ENCODE data around the gene TMEM184A. TPM values are rescaled to one million over a fixed set of nuclear protein-coding genes. Genes with fewer than 3 reads are reported as not detected.

TMEM184A gene
- total RNA-seq, result under 1 TPM in 1 of 2 donors, not detected in 1; 0.28 TPM

DNA sequence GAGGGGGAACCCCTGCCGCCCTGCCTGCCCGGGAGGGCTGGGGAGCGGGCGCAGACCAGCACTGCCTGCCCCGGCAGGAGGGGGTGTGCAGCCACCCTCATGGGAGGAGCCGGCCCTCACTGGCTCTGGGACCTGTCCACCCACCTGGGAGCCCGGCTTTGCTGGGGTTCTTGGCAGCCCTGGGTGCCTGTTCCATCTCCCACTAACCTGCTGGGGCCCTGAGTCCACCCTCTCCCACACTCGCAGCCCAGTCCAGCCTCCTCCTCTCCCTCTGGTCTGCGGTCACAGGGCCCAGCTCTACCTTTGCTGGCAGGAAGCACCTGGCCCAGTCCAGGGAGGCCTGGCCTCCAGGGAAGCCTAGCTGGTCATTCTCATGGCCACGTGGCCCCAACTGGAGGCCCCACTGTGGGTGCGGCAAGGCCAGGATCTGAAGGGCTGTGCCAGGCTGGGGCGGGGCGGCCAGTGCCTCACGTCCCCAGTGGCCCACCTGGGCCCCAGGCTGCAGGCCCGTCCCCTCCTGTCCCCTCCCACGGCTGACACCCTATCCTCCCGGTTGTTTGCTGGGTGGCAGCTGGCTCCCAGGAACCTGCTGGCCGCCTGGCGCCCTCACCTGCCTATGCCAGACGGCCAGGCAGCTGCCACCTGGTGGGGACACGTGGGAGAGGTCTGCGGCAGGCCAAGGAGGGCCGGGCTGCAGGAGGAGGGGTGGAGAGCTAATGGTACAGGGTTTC, at the start of gene TMEM184A:
Gene TMEM184A, minus strand, starts transcription at position 393 of the 731 bp plus-strand sequence. CDS start 721 bp downstream, outside the sequence.
- peaks cover 0 to 20% of the 10 kb centered on the region in 2 donors for H3K4me1 ChIP-seq
- no peak for DNase-seq (ENCODE audit: low spot score)
- H3K27me3 ChIP-seq, result no peaks in the 10 kb centered on the region
- H3K36me3 ChIP-seq, result no peaks in the 10 kb centered on the region
- no peak within 1 kb of the TSS for H3K27ac ChIP-seq
- no peaks in the 10 kb centered on the region for H3K9me3 ChIP-seq
- no peak within 1 kb of the TSS for H3K4me3 ChIP-seq
- TF ChIP-seq, protein P1, sequence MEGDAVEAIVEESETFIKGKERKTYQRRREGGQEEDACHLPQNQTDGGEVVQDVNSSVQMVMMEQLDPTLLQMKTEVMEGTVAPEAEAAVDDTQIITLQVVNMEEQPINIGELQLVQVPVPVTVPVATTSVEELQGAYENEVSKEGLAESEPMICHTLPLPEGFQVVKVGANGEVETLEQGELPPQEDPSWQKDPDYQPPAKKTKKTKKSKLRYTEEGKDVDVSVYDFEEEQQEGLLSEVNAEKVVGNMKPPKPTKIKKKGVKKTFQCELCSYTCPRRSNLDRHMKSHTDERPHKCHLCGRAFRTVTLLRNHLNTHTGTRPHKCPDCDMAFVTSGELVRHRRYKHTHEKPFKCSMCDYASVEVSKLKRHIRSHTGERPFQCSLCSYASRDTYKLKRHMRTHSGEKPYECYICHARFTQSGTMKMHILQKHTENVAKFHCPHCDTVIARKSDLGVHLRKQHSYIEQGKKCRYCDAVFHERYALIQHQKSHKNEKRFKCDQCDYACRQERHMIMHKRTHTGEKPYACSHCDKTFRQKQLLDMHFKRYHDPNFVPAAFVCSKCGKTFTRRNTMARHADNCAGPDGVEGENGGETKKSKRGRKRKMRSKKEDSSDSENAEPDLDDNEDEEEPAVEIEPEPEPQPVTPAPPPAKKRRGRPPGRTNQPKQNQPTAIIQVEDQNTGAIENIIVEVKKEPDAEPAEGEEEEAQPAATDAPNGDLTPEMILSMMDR (IDR thresholded peaks at IDR 0.05), result peak; percentile 30 to 51

DNA sequence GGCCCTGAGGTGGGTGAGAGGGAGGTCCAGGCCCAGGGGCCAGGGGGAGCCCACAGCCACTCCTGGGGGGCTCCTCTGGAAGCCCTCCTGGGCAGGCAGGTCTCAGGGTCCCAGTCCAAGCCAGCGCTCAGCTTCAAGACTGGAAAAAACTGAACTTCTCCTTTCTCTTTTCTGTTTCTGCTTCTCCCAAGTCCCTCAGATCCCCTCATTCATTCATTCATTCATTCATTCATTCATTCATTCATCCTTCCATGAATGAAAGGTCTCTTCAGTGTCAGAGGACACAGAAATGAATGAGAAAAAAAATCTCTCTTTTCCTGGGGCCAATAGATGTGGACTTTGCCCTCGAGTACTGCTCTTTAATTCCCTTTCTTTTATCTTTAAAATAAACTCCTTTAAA, 48.4 kb upstream of the TMEM184A start:
- no peak for DNase-seq (ENCODE audit: low spot score)
- Histone ChIP-seq H3K36me3 (no peaks in the 10 kb centered on the region), H3K4me1 (no peaks in the 10 kb centered on the region), H3K27ac (no peak overlapping the region), H3K4me3 (no peak overlapping the region), H3K9me3 (no peaks in the 10 kb centered on the region), H3K27me3 (no peaks in the 10 kb centered on the region)
- TF ChIP-seq, protein P1 (IDR thresholded peaks at IDR 0.05), result no peak

DNA sequence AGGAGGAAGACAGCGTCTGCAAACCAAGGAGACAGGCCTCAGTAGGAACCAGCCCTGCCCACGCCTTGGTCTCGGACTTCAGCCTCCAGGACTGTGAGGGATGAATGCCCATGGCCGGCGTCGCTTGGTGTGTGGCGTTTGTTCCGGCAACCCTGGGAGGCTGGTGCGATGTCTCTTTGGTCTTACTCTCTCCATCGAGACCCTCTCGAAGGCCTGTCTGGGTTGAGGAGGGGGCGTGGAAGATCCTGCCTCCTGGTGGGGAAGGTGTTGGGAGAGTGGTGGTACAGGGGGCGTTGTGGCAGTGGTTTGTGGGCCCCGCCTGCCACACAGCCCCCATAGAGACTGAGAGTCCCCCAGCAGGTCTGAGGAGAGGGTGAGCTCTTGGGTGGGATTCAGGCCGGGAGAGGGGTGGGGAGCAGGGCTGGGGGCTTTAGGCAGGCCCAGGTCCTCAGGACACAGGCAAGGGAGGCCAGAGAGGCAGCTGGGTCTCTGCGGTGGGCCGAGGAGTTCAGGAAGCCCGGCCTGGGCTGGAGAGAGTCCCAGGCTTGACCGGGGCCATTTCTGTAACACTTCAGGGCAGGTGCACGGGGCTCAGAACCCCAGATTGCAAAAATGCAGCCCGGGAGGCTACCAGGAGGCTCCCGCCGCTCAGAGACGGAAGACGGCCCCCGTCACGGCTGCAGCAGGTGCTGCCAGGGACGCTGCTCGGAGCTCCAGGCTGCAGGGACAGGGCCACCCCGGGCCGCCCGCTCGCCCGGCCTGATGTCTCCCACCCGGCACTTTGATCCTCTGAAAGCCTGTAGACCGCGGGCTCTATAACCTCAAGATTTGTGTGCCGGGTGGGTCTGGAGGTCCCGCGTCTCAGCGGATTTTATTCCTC, 47.6 kb upstream of the TMEM184A start:
- Histone ChIP-seq H3K27me3 (no peaks in the 10 kb centered on the region), H3K4me3 (no peak overlapping the region), H3K36me3 (no peaks in the 10 kb centered on the region), H3K27ac (no peak overlapping the region), H3K4me1 (no peaks in the 10 kb centered on the region), H3K9me3 (no peaks in the 10 kb centered on the region)
- no peak for DNase-seq (ENCODE audit: low spot score)
- TF ChIP-seq, protein P1 (IDR thresholded peaks at IDR 0.05), result no peak

DNA sequence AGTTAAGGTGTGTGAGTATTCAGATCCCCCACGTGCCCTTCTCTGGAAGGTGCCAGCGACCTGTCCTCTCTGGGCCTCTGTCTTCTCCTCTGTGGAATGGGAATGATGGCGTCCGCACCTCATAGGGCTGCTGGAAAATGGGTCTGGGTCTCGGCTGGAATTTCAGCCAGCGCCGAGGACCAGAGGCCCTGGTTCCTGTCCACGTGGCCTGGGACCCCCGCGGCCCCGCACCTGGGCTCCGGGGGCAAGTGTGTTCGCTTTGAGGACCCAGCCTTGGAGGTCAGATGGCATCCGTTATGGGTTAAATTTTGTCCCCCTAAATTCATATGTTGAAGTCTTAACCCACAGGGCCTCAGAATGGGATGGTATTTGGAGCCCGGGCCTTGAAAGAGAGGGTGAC, 46.4 kb upstream of the TMEM184A start:
- H3K4me3 ChIP-seq, result no peak overlapping the region
- no peaks in the 10 kb centered on the region for H3K27me3 ChIP-seq
- no peaks in the 10 kb centered on the region for H3K4me1 ChIP-seq
- H3K9me3 ChIP-seq, result no peaks in the 10 kb centered on the region
- no peak overlapping the region for H3K27ac ChIP-seq
- H3K36me3 ChIP-seq, result no peaks in the 10 kb centered on the region
- TF ChIP-seq, protein P1 (IDR thresholded peaks at IDR 0.05), result no peak
- DNase-seq (ENCODE audit: low spot score), result no peak

DNA sequence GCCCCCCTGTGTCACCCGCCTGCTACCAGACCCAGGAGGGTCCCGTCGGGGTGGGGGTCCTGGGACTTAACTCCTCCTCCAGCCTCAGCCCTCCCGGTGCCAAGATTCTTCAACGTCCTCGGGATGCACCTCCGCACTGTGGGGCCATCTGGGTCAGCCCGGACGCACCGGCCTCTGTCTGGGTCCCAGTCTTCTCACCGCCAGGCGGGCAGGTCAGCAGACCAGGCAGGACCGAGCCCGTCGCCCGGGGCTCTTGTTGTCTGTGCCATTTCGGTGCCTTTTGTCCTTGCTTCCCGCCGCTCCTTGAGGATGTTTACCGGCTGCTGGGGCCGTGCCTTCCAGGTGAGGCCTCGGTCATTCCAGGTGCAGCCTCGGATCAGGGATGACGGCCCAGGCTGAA, 46.0 kb upstream of the TMEM184A start:
- no peak overlapping the region for H3K4me3 ChIP-seq
- DNase-seq (ENCODE audit: low spot score), result no peak
- no peaks in the 10 kb centered on the region for H3K27me3 ChIP-seq
- TF ChIP-seq, protein P1 (IDR thresholded peaks at IDR 0.05), result no peak
- H3K27ac ChIP-seq, result no peak overlapping the region
- H3K9me3 ChIP-seq, result no peaks in the 10 kb centered on the region
- no peaks in the 10 kb centered on the region for H3K36me3 ChIP-seq
- H3K4me1 ChIP-seq, result no peaks in the 10 kb centered on the region
